Smooth muscle cell (in vitro differentiated cells): ENCODE data around the gene ATP6V1E1. TPM values are rescaled to one million over a fixed set of nuclear protein-coding genes. Genes with fewer than 3 reads are reported as not detected.
"Not testable (repeated sequence)": the region's sequence is repeated elsewhere in the genome, so short reads cannot be mapped to it uniquely, and the experiment has no call there.

Source experiments
- DNase-seq: peaks from one replicate; lab custom pipeline; 2025; ENCODE audit not compliant: unreplicated experiment; lab: John Stamatoyannopoulos, UW
- H2AFZ ChIP-seq: fragments of 200-600 bp; sonication (generic); 2 replicates; pipeline ENCODE4 v1.6.0; 2016; ENCODE audit warnings: antibody characterized with exemption, low read depth, mild to moderate bottlenecking
- H3F3A ChIP-seq: fragments of 200-600 bp; sonication (generic); 2 replicates; pipeline ENCODE4 v1.6.0; 2017; ENCODE audit warnings: antibody characterized with exemption, low read depth
- H3K27ac ChIP-seq: fragments of 200-600 bp; sonication (generic); 2 replicates; pipeline ENCODE4 v1.5.1; 2016; ENCODE audit warnings: low read depth, mild to moderate bottlenecking
- H3K27me3 ChIP-seq: fragments of 200-600 bp; sonication (generic); 2 replicates; pipeline ENCODE4 v1.6.1; 2016; ENCODE audit warnings: low read depth, mild to moderate bottlenecking
- H3K36me3 ChIP-seq: fragments of 200-600 bp; sonication (generic); 2 replicates; pipeline ENCODE4 v1.5.1; 2016; ENCODE audit warnings: low read depth
- H3K4me1 ChIP-seq: fragments of 200-600 bp; sonication (generic); 2 replicates; pipeline ENCODE4 v1.5.1; 2016; ENCODE audit warnings: low read depth
- H3K4me2 ChIP-seq: fragments of 200-600 bp; sonication (generic); 2 replicates; pipeline ENCODE4 v1.6.0; 2016; ENCODE audit warnings: mild to moderate bottlenecking
- H3K4me3 ChIP-seq: fragments of 200-600 bp; sonication (generic); 2 replicates; pipeline ENCODE4 v1.5.1; 2016; ENCODE audit warnings: mild to moderate bottlenecking
- H3K79me2 ChIP-seq: fragments of 200-600 bp; sonication (generic); 2 replicates; pipeline ENCODE4 v1.6.0; 2016; ENCODE audit warnings: low read depth, mild to moderate bottlenecking
- H3K9ac ChIP-seq: fragments of 200-600 bp; sonication (generic); 2 replicates; pipeline ENCODE4 v1.6.0; 2016; ENCODE audit warnings: low read depth
- H3K9me3 ChIP-seq: fragments of 200-600 bp; sonication (generic); replicated peaks from 2 replicates; pipeline ENCODE4 v1.5.1; 2016; ENCODE audit warnings: low read depth
- H4K20me1 ChIP-seq: fragments of 200-600 bp; sonication (generic); 2 replicates; pipeline ENCODE4 v1.6.0; 2016; ENCODE audit warnings: low read depth
- WGBS: methylation state at CpG from one replicate; pipeline ENCODE4 v1.1.7; 2016; ENCODE audit warnings: low lambda C conversion rate; 5-methylcytosine and 5-hydroxymethylcytosine counted together
- polyA plus RNA-seq: library from polyadenylated mRNA; unstranded; fragments of >200 nt; fragmentation: Nextera tagmentation; extraction: Ambion mirVana; gene quantifications from 2 replicates; pipeline ENCODE4 v1.2.1, GENCODE V29; 2016
- total RNA-seq: library from RNA; depleted of rRNA; stranded (reverse); fragments of >200 nt; gene quantifications from 2 replicates; pipeline ENCODE4 v1.2.3, GENCODE V29; 2014
- TF ChIP-seq, protein P1 (sequence below): fragments of 200-600 bp; sonication (generic); IDR thresholded peaks from 2 replicates; pipeline ENCODE4 v1.5.1; 2017; ENCODE audit warnings: borderline replicate concordance, mild to moderate bottlenecking, antibody characterized with exemption; ENCODE audit not compliant: insufficient read depth, poor library complexity, severe bottlenecking

The ATP6V1E1 gene
- total and polyA plus RNA-seq, 2 experiments from 2014 or later: 85.7 to 117 TPM

DNA sequence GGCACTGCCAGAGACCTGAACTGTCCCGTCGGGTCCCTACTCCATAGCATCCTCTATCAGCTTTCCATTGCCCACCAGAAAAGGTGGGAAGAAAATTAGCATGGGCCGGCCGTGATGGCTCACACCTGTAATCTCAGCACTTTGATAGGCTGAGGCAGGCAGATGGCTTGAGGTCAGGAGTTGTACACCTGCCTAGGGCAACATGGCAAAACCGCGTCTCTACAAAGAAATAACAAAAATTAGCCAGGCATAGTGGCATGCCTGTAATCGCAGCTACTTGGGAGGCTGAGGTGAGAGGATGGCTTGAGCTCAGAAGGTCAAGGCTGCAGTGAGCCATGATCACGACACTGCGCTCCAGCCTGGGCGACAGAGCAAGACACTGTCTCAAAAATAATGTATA lies 61.8 kb downstream of the ATP6V1E1 start:
- H3K4me2 ChIP-seq: no peak overlapping the region
- no peaks in the 10 kb centered on the region for H3K9me3 ChIP-seq
- H3F3A ChIP-seq: no peaks in the 10 kb centered on the region
- TF ChIP-seq, protein P1, sequence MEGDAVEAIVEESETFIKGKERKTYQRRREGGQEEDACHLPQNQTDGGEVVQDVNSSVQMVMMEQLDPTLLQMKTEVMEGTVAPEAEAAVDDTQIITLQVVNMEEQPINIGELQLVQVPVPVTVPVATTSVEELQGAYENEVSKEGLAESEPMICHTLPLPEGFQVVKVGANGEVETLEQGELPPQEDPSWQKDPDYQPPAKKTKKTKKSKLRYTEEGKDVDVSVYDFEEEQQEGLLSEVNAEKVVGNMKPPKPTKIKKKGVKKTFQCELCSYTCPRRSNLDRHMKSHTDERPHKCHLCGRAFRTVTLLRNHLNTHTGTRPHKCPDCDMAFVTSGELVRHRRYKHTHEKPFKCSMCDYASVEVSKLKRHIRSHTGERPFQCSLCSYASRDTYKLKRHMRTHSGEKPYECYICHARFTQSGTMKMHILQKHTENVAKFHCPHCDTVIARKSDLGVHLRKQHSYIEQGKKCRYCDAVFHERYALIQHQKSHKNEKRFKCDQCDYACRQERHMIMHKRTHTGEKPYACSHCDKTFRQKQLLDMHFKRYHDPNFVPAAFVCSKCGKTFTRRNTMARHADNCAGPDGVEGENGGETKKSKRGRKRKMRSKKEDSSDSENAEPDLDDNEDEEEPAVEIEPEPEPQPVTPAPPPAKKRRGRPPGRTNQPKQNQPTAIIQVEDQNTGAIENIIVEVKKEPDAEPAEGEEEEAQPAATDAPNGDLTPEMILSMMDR: no peak
- H4K20me1 ChIP-seq: no peaks in the 10 kb centered on the region
- H2AFZ ChIP-seq: no peak overlapping the region
- H3K27me3 ChIP-seq: no peaks in the 10 kb centered on the region
- no peaks in the 10 kb centered on the region for H3K36me3 ChIP-seq
- no peak overlapping the region for H3K4me3 ChIP-seq
- no peaks in the 10 kb centered on the region for H3K4me1 ChIP-seq
- H3K9ac ChIP-seq: no peak overlapping the region
- DNase-seq: no peak
- no peaks in the 10 kb centered on the region for H3K79me2 ChIP-seq
- H3K27ac ChIP-seq: no peak overlapping the region
- 94% methylated on average over 10 of the region's 10 CpGs for WGBS

DNA sequence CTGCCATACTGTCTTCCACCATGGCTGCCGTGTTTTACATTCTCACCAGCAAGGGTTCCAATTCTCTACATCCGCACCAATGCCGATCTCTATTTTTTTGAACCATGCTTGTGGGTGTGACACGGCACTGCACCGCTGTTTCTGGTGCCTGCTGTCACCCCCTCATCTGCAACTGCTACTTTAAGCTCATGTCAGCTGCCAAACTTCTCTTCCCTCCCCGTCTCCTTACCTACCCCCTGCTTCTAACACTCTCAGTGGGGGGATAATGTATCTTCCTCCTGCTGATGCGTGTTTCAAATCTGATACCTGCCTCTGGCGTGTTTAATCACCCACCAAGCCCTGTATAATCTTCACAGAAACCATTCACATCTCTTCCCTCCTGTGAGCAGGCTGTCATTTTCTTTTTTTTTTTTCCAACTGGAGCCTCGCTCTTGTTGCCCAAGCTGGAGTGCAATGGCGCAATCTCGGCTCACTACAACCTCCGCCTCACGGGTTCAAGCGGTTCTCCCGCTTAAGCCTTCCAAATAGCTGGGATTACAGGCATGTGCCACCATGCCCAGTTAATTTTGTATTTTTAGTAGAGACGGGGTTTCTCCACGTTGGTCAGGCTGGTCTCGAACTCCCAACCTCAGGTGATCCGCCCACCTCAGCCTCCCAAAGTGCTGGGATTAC lies 62.4 kb downstream of the ATP6V1E1 start:
- not testable (repeated sequence) for DNase-seq, H3K79me2 ChIP-seq, H3K4me2 ChIP-seq, H3K4me3 ChIP-seq, H3K27ac ChIP-seq, H3F3A ChIP-seq, H3K36me3 ChIP-seq, H4K20me1 ChIP-seq, H3K4me1 ChIP-seq, H3K9me3 ChIP-seq, H2AFZ ChIP-seq, H3K9ac ChIP-seq, H3K27me3 ChIP-seq
- WGBS: 96% methylated on average over 19 of the region's 19 CpGs

DNA sequence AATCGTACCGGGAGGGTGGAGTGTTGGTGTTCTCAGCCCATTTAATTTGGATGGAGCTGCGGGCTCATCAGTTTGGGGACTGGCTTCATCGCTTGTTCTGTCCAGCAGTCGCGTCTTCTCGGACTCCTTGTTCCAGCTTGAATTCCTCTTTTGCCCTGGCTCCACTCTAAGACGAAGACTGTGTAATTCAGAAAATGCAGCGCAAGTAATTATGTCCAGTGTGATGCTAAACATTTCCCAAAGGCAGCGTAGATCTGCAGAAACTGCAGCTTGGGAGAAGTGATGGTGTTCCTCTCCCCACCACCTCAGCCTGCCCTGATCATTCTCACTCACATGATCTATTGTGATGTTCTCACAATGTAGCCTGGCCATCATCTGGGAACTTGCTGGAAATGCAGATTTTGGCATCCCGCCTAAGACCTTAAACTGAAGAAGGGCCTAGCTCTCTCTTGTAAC lies 64.6 kb downstream of the ATP6V1E1 start:
- no peak overlapping the region for H3K4me2 ChIP-seq
- 97% methylated on average over 11 of the region's 11 CpGs for WGBS
- no peaks in the 10 kb centered on the region for H3K4me1 ChIP-seq
- no peak overlapping the region for H3K9ac ChIP-seq
- H3K36me3 ChIP-seq: no peaks in the 10 kb centered on the region
- no peak overlapping the region for H2AFZ ChIP-seq
- no peaks in the 10 kb centered on the region for H3K27me3 ChIP-seq
- H3K4me3 ChIP-seq: no peak overlapping the region
- H3K79me2 ChIP-seq: no peaks in the 10 kb centered on the region
- H3F3A ChIP-seq: no peaks in the 10 kb centered on the region
- TF ChIP-seq, protein P1: no peak
- no peak overlapping the region for H3K27ac ChIP-seq
- no peaks in the 10 kb centered on the region for H3K9me3 ChIP-seq
- no peaks in the 10 kb centered on the region for H4K20me1 ChIP-seq
- no peak for DNase-seq

DNA sequence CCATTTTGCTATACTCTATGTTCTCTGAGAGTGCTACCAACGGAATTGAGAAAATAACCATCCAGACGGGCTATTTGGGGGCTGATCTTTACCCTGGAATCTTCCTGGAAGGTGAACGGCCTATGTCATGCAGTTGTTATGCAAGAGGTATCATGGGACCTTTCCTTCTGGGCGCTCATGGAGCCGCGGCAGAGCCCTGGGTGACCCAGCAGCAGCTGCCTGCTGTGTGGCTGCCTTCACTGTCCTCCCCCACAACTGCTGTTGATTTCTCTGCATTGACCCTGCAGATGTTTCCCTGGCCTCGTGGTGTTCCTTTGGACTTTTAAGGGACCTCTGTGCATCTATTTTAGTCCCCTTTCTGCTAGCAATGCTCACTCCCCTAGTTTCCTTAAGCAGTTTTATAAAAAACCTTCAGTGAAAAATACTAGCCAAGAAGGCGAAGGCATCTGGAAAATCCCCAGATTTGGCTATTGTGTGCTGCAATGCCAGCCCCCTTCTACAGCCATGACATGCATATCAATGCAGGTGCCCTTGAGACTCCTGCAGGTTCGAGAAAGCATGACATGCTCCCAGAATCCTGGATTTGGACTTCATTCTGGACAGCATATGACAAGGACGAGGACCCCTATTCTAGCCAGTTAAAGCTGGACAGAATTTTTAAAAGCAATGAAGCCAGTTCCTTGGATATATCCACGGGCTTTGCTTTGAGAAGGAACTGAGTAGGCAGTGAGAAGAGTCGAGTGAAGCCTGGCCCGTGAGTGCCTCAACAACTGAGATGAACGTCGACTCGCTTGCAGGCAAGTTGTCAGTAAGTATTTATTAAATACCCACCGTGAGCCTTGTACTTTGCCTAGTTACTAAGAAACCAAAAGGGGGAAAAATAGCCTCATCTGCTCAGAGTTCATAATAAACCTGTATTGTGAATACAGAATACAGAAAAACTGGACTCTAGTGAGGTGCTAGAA lies 65.4 kb downstream of the ATP6V1E1 start, which contains the start of gene SLC25A18:
Gene SLC25A18, plus strand, starts transcription at position 593 of the 965 bp plus-strand sequence. CDS start 16,447 bp downstream, outside the sequence.
- H3K27ac ChIP-seq: no peak within 1 kb of the TSS

More for the DNA sequence above, 65.4 kb downstream of the ATP6V1E1 start, which contains the start of gene SLC25A18:
- no peaks in the 10 kb centered on the region for H3K4me1 ChIP-seq
- H3K36me3 ChIP-seq: no peaks in the 10 kb centered on the region
- H3K4me3 ChIP-seq: no peak within 1 kb of the TSS
- TF ChIP-seq, protein P1: peak; percentile 2
- H3K9me3 ChIP-seq: no peaks in the 10 kb centered on the region
- H3K27me3 ChIP-seq: no peaks in the 10 kb centered on the region
- no peaks in the 10 kb centered on the region for H4K20me1 ChIP-seq
- H3K9ac ChIP-seq: no peak within 1 kb of the TSS
- H3K4me2 ChIP-seq: no peak within 1 kb of the TSS
- H3K79me2 ChIP-seq: no peaks in the 10 kb centered on the region
- H3F3A ChIP-seq: no peaks in the 10 kb centered on the region
- 81% methylated on average over 17 of the region's 17 CpGs for WGBS
- DNase-seq: no peak
- no peak within 1 kb of the TSS for H2AFZ ChIP-seq
